Measurements from ENCODE around the gene RASAL2. TPM values are rescaled to one million over a fixed set of nuclear protein-coding genes. Genes with fewer than 3 reads are reported as not detected.

RASAL2 gene
- total and polyA plus RNA-seq, 9 of the 15 experiments (the other 6 are each of a cell fraction or from before 2014, with no cell fraction given) = 0.13 to 1.0 (median 0.62) TPM

- TF ChIP-seq GABPA (tag; conservative IDR thresholded peaks at IDR 0.05; ENCODE audit: low read depth) = no peak
- TF ChIP-seq ZNF217 (CRISPR knock-in tag; IDR thresholded peaks at IDR 0.05) = no peak
- no peak for TF ChIP-seq PTBP1 (IDR thresholded peaks at IDR 0.05; ENCODE audit: low read depth, low read length)
- TF ChIP-seq SFPQ (IDR thresholded peaks at IDR 0.05; ENCODE audit: low read depth, low read length) = no peak
- TF ChIP-seq STAT5B (CRISPR knock-in tag; IDR thresholded peaks at IDR 0.05) = no peak
- TF ChIP-seq ZNF717 (CRISPR knock-in tag; IDR thresholded peaks at IDR 0.05) = no peak
Observed at GRCh38 chr1:178126741-178127185, 32.9 kb downstream of the RASAL2 start (continued).

GRCh38 chr1:178127482-178128191 is 33.7 kb downstream of the RASAL2 start:
- 0% methylated on average over 2 of the region's 2 CpGs for WGBS (ENCODE audit: insufficient coverage, low coverage, missing lambda C conversion rate)
- Histone ChIP-seq H3K27me3 (ENCODE audit: control insufficient read depth in 2 of 2, insufficient read depth in 2 of 2, low read length in 2 of 2) (no peaks in the 10 kb centered on the region), H3K9ac (ENCODE audit: insufficient read depth in 1 of 2, low read depth in 2 of 2, low read length in 2 of 2) (no peak overlapping the region), H3K4me3 (no peak overlapping the region), H3K4me1 (replicated peaks in 1 of 2; ENCODE audit: control insufficient read depth in 2 of 2, insufficient read depth in 2 of 2, low read length in 2 of 2) (no peaks in the 10 kb centered on the region), H2AFZ (ENCODE audit: low read depth, low read length) (no peak overlapping the region), H3K36me3 (ENCODE audit: control insufficient read depth, insufficient read depth, low read length) (no peaks in the 10 kb centered on the region), H3K9me1 (ENCODE audit: control insufficient read depth, insufficient read depth, low read length) (no peaks in the 10 kb centered on the region), H4K20me1 (replicated peaks; ENCODE audit: control insufficient read depth, insufficient read depth, low read length) (no peaks in the 10 kb centered on the region), H3K4me2 (ENCODE audit: insufficient read depth, low read length) (no peak overlapping the region), H3K27ac (ENCODE audit: extremely low read depth, low read depth, low read length) (no peak overlapping the region), H3K79me2 (ENCODE audit: control insufficient read depth, insufficient read depth, low read length) (no peaks in the 10 kb centered on the region), H3K9me3 (replicated peaks; ENCODE audit: control insufficient read depth, insufficient read depth, low read depth, low read length) (no peaks in the 10 kb centered on the region)
- in situ Hi-C loops (cut with MboI) = no loop called here
- ChIA-PET POLR2A (no interaction called here), CTCF (ENCODE audit: low intra/inter-chr PET ratio) (no interaction called here)
- FAIRE-seq (no peak), DNase-seq (ENCODE audit: extremely low read depth in 1 of 4, low spot score in 3 of 4) (no peak), ATAC-seq (no peak)
- intact Hi-C loops (cut with micrococcal nuclease) = no loop called here
- no TSS peak for BruUV-seq (replicated peaks)
- TF ChIP-seq HDAC8 (tag; IDR thresholded peaks at IDR 0.05) (no peak), ZNF134 (CRISPR knock-in tag; conservative IDR thresholded peaks at IDR 0.05) (no peak), ZNF23 (CRISPR knock-in tag; IDR thresholded peaks at IDR 0.05) (no peak), U2AF2 (optimal IDR thresholded peaks at IDR 0.05; ENCODE audit: low read depth, low read length) (no peak), HDAC1 (IDR thresholded peaks at IDR 0.05) (no peak), BRD4 (IDR thresholded peaks at IDR 0.05) (no peak), SREBF1 (IDR thresholded peaks at IDR 0.05; ENCODE audit: borderline replicate concordance, low read depth, low read length) (no peak), ZBTB12 (CRISPR knock-in tag; IDR thresholded peaks at IDR 0.05) (no peak), PCBP2 (IDR thresholded peaks at IDR 0.05; ENCODE audit: low read depth, low read length, poor library complexity, severe bottlenecking) (no peak), OTX1 (CRISPR knock-in tag; IDR thresholded peaks at IDR 0.05) (no peak), RAD51 (IDR thresholded peaks at IDR 0.05; ENCODE audit: borderline replicate concordance, low read depth) (no peak), ZNF445 (CRISPR knock-in tag; IDR thresholded peaks at IDR 0.05; ENCODE audit: low read depth) (no peak), RBM39 (optimal IDR thresholded peaks at IDR 0.05; ENCODE audit: low read depth, low read length) (no peak), MEIS2 (IDR thresholded peaks at IDR 0.05; ENCODE audit: partially characterized antibody) (no peak)

Measured in K562 (cell line).